GM23248 (cell line): Measurements from ENCODE around the gene RBPMS2. TPM values are rescaled to one million over a fixed set of nuclear protein-coding genes. Genes with fewer than 3 reads are reported as not detected.

Source experiments
- DNase-seq: peaks from one replicate; pipeline ENCODE4 v3.0.0-alpha.2; 2015
- H2AFZ ChIP-seq: fragments of 200-600 bp; sonication (generic); 2 replicates; pipeline ENCODE4 v1.6.1; 2016; ENCODE audit warnings: antibody characterized with exemption
- H3F3A ChIP-seq: fragments of 200-600 bp; sonication (generic); 2 replicates; pipeline ENCODE4 v1.6.1; 2016; ENCODE audit warnings: mild to moderate bottlenecking, antibody characterized with exemption, mixed run types; ENCODE audit not compliant: insufficient read depth
- H3K27ac ChIP-seq: fragments of 200-600 bp; sonication (generic); 2 replicates; pipeline ENCODE4 v1.5.1; 2016; ENCODE audit warnings: mild to moderate bottlenecking
- H3K27me3 ChIP-seq: fragments of 200-600 bp; sonication (generic); replicated peaks from 2 replicates; pipeline ENCODE4 v1.6.1; 2016; ENCODE audit warnings: mild to moderate bottlenecking; ENCODE audit not compliant: insufficient read depth
- H3K36me3 ChIP-seq: fragments of 200-600 bp; sonication (generic); 2 replicates; pipeline ENCODE4 v1.6.1; 2016; ENCODE audit warnings: low read depth, mild to moderate bottlenecking
- H3K4me1 ChIP-seq: fragments of 200-600 bp; sonication (generic); 2 replicates; pipeline ENCODE4 v1.6.1; 2016; ENCODE audit warnings: mild to moderate bottlenecking; ENCODE audit not compliant: insufficient read depth
- H3K4me2 ChIP-seq: fragments of 200-600 bp; sonication (generic); one replicate; pipeline ENCODE4 v1.6.1; 2016; ENCODE audit warnings: mild to moderate bottlenecking; ENCODE audit not compliant: unreplicated experiment
- H3K4me3 ChIP-seq: fragments of 200-600 bp; sonication (generic); 2 replicates; pipeline ENCODE4 v1.5.1; 2016; ENCODE audit warnings: mild to moderate bottlenecking
- H3K79me2 ChIP-seq: fragments of 200-600 bp; sonication (generic); 2 replicates; pipeline ENCODE4 v1.6.1; 2016; ENCODE audit warnings: mild to moderate bottlenecking; ENCODE audit not compliant: insufficient read depth
- H3K9ac ChIP-seq: fragments of 200-600 bp; sonication (generic); 2 replicates; pipeline ENCODE4 v1.6.1; 2016; ENCODE audit warnings: mild to moderate bottlenecking
- H3K9me2 ChIP-seq: fragments of 200-600 bp; sonication (generic); 2 replicates; pipeline ENCODE4 v1.6.1; 2016; ENCODE audit warnings: mixed run types, mild to moderate bottlenecking, moderate library complexity; ENCODE audit not compliant: insufficient read depth
- H3K9me3 ChIP-seq: fragments of 200-600 bp; sonication (generic); one replicate; pipeline ENCODE4 v1.6.1; 2017; ENCODE audit warnings: low read depth
- H4K20me1 ChIP-seq: fragments of 200-600 bp; sonication (generic); 2 replicates; pipeline ENCODE4 v1.6.0; 2016; ENCODE audit not compliant: insufficient read depth
- EZH2 ChIP-seq: fragments of 200-600 bp; sonication (generic); IDR thresholded peaks from 2 replicates; pipeline ENCODE4 v1.6.1; 2018; ENCODE audit warnings: antibody characterized with exemption, mild to moderate bottlenecking; ENCODE audit not compliant: insufficient read depth, poor library complexity, severe bottlenecking
- EZH2phosphoT487 ChIP-seq: fragments of 200-600 bp; sonication (generic); IDR thresholded peaks from 2 replicates; pipeline ENCODE4 v1.6.1; 2018; ENCODE audit warnings: antibody characterized with exemption, moderate library complexity, mild to moderate bottlenecking, low read depth; ENCODE audit not compliant: insufficient read depth
- WGBS, 2 experiments: methylation state at CpG; one replicate each; pipeline ENCODE4 v1.1.6; 2015 to 2017; ENCODE audit warnings: low lambda C conversion rate in 2 of 2, low coverage in 1 of 2; ENCODE audit errors: missing lambda C conversion rate in 2 of 2; 5-methylcytosine and 5-hydroxymethylcytosine counted together
- in situ Hi-C: fragments of 300-500 bp; cut with MboI; formaldehyde crosslinking; loops from 2 replicates; pipeline ENCODE4 v1.15.0; 2020
- polyA plus RNA-seq: library from polyadenylated mRNA; unstranded; fragments of >200 nt; fragmentation: Nextera tagmentation; extraction: Ambion mirVana; gene quantifications from 2 replicates; pipeline ENCODE4 v1.2.1, GENCODE V29; 2016
- total RNA-seq: library from RNA; depleted of rRNA; stranded (reverse); fragments of >200 nt; shearing (Covaris generic); gene quantifications from 2 replicates; pipeline ENCODE4 v1.2.3, GENCODE V29; 2014

RBPMS2 gene
- total and polyA plus RNA-seq, 2 experiments from 2014 or later = 0.71 TPM; not detected in 1

- 60 to 61% methylated on average over 3 of the region's 3 CpGs for WGBS, 2 experiments
- H3K27me3 ChIP-seq = peaks cover 4% of the 10 kb centered on the region; the same call in 1 of the 2 replicates
- H3K79me2 ChIP-seq = no peaks in the 10 kb centered on the region
- no peaks in the 10 kb centered on the region for H4K20me1 ChIP-seq
- H3K36me3 ChIP-seq = no peaks in the 10 kb centered on the region
- in situ Hi-C loops = no loop called here
- no peak overlapping the region for H3K9ac ChIP-seq
- no peak for TF ChIP-seq EZH2phosphoT487
- no peak for TF ChIP-seq EZH2
- no peak overlapping the region for H3K27ac ChIP-seq
- no peak overlapping the region for H2AFZ ChIP-seq
- H3F3A ChIP-seq = no peaks in the 10 kb centered on the region
- H3K9me2 ChIP-seq = no peaks in the 10 kb centered on the region
- no peak overlapping the region for H3K4me3 ChIP-seq
- DNase-seq = no peak
- no peaks in the 10 kb centered on the region for H3K9me3 ChIP-seq
- no peak overlapping the region for H3K4me2 ChIP-seq
- H3K4me1 ChIP-seq = no peaks in the 10 kb centered on the region
Observed at GRCh38 chr15:64772488-64772887, 2.9 kb downstream of the RBPMS2 start.

DNA sequence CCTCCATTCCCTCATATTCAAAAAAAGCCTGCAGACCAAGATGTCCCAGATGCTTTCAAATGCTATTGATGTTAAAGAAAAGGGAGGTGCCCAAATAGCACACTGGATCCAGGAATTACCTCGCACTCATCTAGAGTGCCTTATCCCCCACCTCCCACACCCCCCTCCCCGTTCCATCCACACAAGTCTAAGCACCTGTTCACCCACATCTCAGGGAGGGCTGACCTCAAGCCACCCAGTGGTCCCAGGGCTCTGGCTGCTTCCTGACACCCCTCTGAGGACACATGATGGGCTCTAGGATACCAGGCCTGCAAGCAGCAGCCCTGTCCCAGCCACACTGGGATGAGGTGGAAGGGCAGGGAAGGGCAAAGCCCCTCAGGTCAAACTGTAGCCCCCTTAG is 4.8 kb downstream of the RBPMS2 start:
- WGBS, 2 experiments = 31 to 40% methylated on average over 2 of the region's 2 CpGs
- no peaks in the 10 kb centered on the region for H3K9me3 ChIP-seq
- no peaks in the 10 kb centered on the region for H3K9me2 ChIP-seq
- no peaks in the 10 kb centered on the region for H3F3A ChIP-seq
- no peak overlapping the region for H3K27ac ChIP-seq
- in situ Hi-C loops = no loop called here
- TF ChIP-seq EZH2 (no peak), EZH2phosphoT487 (no peak)
- H3K27me3 ChIP-seq = no peaks in the 10 kb centered on the region
- no peaks in the 10 kb centered on the region for H3K36me3 ChIP-seq
- DNase-seq = no peak
- no peak overlapping the region for H3K4me3 ChIP-seq
- H3K4me2 ChIP-seq = no peak overlapping the region
- H3K4me1 ChIP-seq = no peaks in the 10 kb centered on the region
- H3K9ac ChIP-seq = no peak overlapping the region
- no peaks in the 10 kb centered on the region for H3K79me2 ChIP-seq
- H4K20me1 ChIP-seq = no peaks in the 10 kb centered on the region
- H2AFZ ChIP-seq = no peak overlapping the region

DNA sequence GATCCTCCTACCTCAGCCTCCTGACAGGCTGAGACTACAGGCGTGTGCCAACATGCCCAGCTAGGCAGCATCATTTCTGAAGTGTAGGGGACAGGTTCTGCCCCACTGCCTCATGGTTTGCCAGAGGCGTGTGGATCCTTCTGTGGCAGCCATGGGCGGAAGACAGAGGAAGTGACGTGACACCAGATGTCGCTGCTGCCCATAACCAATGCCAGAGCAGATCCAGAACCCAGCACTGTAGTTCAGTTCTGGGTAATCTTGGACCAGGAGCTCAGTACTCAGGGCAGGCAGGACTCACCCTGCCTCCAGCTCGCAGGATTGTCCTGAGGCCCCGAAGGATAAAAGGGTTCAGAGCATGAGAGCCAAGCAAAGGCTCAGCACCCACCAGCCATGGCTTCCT is 8.2 kb downstream of the RBPMS2 start:
- Histone ChIP-seq H3K4me1 (no peaks in the 10 kb centered on the region), H4K20me1 (no peaks in the 10 kb centered on the region), H3K79me2 (no peaks in the 10 kb centered on the region), H3K36me3 (no peaks in the 10 kb centered on the region), H3K9ac (no peak overlapping the region), H3K27me3 (no peaks in the 10 kb centered on the region), H3K9me3 (no peaks in the 10 kb centered on the region), H3K27ac (no peak overlapping the region), H3K9me2 (no peaks in the 10 kb centered on the region), H3F3A (no peaks in the 10 kb centered on the region), H2AFZ (no peak overlapping the region), H3K4me2 (no peak overlapping the region), H3K4me3 (no peak overlapping the region)
- no peak for TF ChIP-seq EZH2phosphoT487
- no peak for TF ChIP-seq EZH2
- in situ Hi-C loops = no loop called here
- 95 to 97% methylated on average over 7 of the region's 7 CpGs for WGBS, 2 experiments
- no peak for DNase-seq

GRCh38 chr15:64766058-64766457 is 9.3 kb downstream of the RBPMS2 start:
- H3F3A ChIP-seq = no peaks in the 10 kb centered on the region
- H3K9ac ChIP-seq = no peak overlapping the region
- no peak overlapping the region for H3K4me3 ChIP-seq
- TF ChIP-seq EZH2 = no peak
- TF ChIP-seq EZH2phosphoT487 = no peak
- in situ Hi-C loops = no loop called here
- H3K4me2 ChIP-seq = no peak overlapping the region
- H3K9me3 ChIP-seq = no peaks in the 10 kb centered on the region
- WGBS, 2 experiments = 59 to 63% methylated on average over 8 of the region's 8 CpGs
- H3K79me2 ChIP-seq = no peaks in the 10 kb centered on the region
- no peaks in the 10 kb centered on the region for H3K36me3 ChIP-seq
- no peaks in the 10 kb centered on the region for H3K9me2 ChIP-seq
- no peak overlapping the region for H2AFZ ChIP-seq
- no peaks in the 10 kb centered on the region for H4K20me1 ChIP-seq
- no peaks in the 10 kb centered on the region for H3K4me1 ChIP-seq
- no peaks in the 10 kb centered on the region for H3K27me3 ChIP-seq
- no peak for DNase-seq
- no peak overlapping the region for H3K27ac ChIP-seq

DNA sequence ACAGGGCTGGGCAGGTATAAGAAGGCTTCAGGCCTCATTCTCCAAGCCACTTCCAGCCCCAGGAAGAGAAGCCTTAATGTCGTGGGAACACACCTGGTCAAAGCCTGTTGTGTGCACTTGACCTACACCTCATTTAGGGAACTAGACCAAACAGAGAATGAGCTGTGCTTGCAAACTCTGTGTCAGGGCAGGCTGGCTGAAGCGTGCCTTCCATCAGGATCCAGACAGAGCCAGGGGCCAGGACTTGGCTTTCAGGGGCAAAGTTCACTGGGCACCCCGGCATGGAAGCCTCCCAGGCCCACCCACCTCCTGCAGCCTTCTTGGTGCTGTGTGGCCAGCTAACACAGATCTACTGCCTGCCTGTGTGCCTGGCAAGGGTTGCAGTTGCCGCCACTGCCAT is 11.5 kb downstream of the RBPMS2 start:
- Histone ChIP-seq H3K9ac (no peak overlapping the region), H3K4me2 (no peak overlapping the region), H3K9me3 (no peaks in the 10 kb centered on the region), H3K36me3 (no peaks in the 10 kb centered on the region), H3K4me3 (no peak overlapping the region), H2AFZ (no peak overlapping the region), H3K79me2 (no peaks in the 10 kb centered on the region), H3K27me3 (no peaks in the 10 kb centered on the region), H3F3A (no peaks in the 10 kb centered on the region), H3K4me1 (no peaks in the 10 kb centered on the region), H3K9me2 (no peaks in the 10 kb centered on the region), H3K27ac (no peak overlapping the region), H4K20me1 (no peaks in the 10 kb centered on the region)
- WGBS, 2 experiments = 60 to 66% methylated on average over 4 of the region's 4 CpGs
- no peak for DNase-seq
- in situ Hi-C loops = no loop called here
- TF ChIP-seq EZH2 (no peak), EZH2phosphoT487 (no peak)
